GM23338 (cell line): ENCODE results near the gene RAD51B. TPM values are rescaled to one million over a fixed set of nuclear protein-coding genes. Genes with fewer than 3 reads are reported as not detected.

ENCODE experiments used
- ATAC-seq: fragments of 200-7000 bp; cut with Tn5 transposase; 3 replicates; pipeline ENCODE4 v1.9.1; 2020
- DNase-seq: peaks from one replicate; pipeline ENCODE4 v3.0.0-alpha.2; 2015; ENCODE audit warnings: low spot score
- H2AFZ ChIP-seq: fragments of 200-600 bp; sonication (generic); 2 replicates; pipeline ENCODE4 v1.8.0; 2016; ENCODE audit warnings: antibody characterized with exemption, mild to moderate bottlenecking, moderate library complexity
- H3F3A ChIP-seq: fragments of 200-600 bp; sonication (generic); replicated peaks from 2 replicates; pipeline ENCODE4 v1.8.0; 2017; ENCODE audit warnings: antibody characterized with exemption, mixed run types, low read depth
- H3K27ac ChIP-seq: fragments of 200-600 bp; sonication (generic); 2 replicates; pipeline ENCODE4 v1.6.1; 2016; ENCODE audit warnings: low read depth
- H3K27me3 ChIP-seq: fragments of 200-600 bp; sonication (generic); 2 replicates; pipeline ENCODE4 v1.8.0; 2016; ENCODE audit warnings: mild to moderate bottlenecking, mixed run types, moderate library complexity; ENCODE audit not compliant: insufficient read depth
- H3K36me3 ChIP-seq: fragments of 200-600 bp; sonication (generic); 2 replicates; pipeline ENCODE4 v1.8.0; 2016; ENCODE audit warnings: mild to moderate bottlenecking; ENCODE audit not compliant: insufficient read depth
- H3K4me1 ChIP-seq: fragments of 200-600 bp; sonication (generic); 2 replicates; pipeline ENCODE4 v1.8.0; 2016; ENCODE audit warnings: mild to moderate bottlenecking, moderate library complexity; ENCODE audit not compliant: insufficient read depth
- H3K4me2 ChIP-seq: fragments of 200-600 bp; sonication (generic); 2 replicates; pipeline ENCODE4 v1.7.1; 2017; ENCODE audit warnings: mixed run types
- H3K4me3 ChIP-seq: fragments of 200-600 bp; sonication (generic); 2 replicates; pipeline ENCODE4 v1.6.1; 2016; ENCODE audit warnings: mixed run types
- H3K79me2 ChIP-seq: fragments of 200-600 bp; sonication (generic); replicated peaks from 2 replicates; pipeline ENCODE4 v1.8.0; 2017; ENCODE audit warnings: mild to moderate bottlenecking; ENCODE audit not compliant: insufficient read depth
- H3K9me2 ChIP-seq: fragments of 200-600 bp; sonication (generic); 2 replicates; pipeline ENCODE4 v1.8.0; 2017; ENCODE audit not compliant: insufficient read depth
- H4K20me1 ChIP-seq: fragments of 200-600 bp; sonication (generic); replicated peaks from 2 replicates; pipeline ENCODE4 v1.8.0; 2017; ENCODE audit warnings: mild to moderate bottlenecking; ENCODE audit not compliant: insufficient read depth
- H3K27ac Mint-ChIP-seq: 2 replicates; pipeline ENCODE4 v1.8.0; 2020; ENCODE audit warnings: inconsistent platforms, mild to moderate bottlenecking, moderate library complexity, mixed read lengths
- H3K27me3 Mint-ChIP-seq: 3 replicates; pipeline ENCODE4 v1.8.0; 2022; ENCODE audit warnings: low read depth, mild to moderate bottlenecking, moderate library complexity, mixed read lengths, inconsistent platforms; ENCODE audit not compliant: insufficient read depth, poor library complexity
- H3K36me3 Mint-ChIP-seq: 3 replicates; pipeline ENCODE4 v1.8.0; 2021; ENCODE audit warnings: low read depth, mild to moderate bottlenecking, inconsistent platforms, moderate library complexity, mixed read lengths
- H3K4me1 Mint-ChIP-seq: 3 replicates; pipeline ENCODE4 v1.8.0; 2020; ENCODE audit warnings: mild to moderate bottlenecking, inconsistent platforms, mixed read lengths
- H3K4me3 Mint-ChIP-seq: 3 replicates; pipeline ENCODE4 v1.8.0; 2021; ENCODE audit warnings: moderate library complexity, mild to moderate bottlenecking, inconsistent platforms, mixed read lengths
- H3K9me3 Mint-ChIP-seq: 3 replicates; pipeline ENCODE4 v1.8.0; 2020; ENCODE audit warnings: moderate library complexity, mild to moderate bottlenecking, inconsistent platforms, mixed read lengths
- CREB1 ChIP-seq: fragments of 250-450 bp; sonication (Bioruptor Pico); IDR thresholded peaks from 2 replicates; pipeline ENCODE4 v1.5.0; 2020; ENCODE audit warnings: low read depth, mild to moderate bottlenecking, moderate library complexity
- CTCF ChIP-seq, 2 experiments: fragments of 200-600 bp in 1 of 2; sonication (generic) in 1 of 2; conservative IDR thresholded peaks; 2 replicates each; pipeline versions ENCODE4 v1.5.1 to v1.6.1; 2016 to 2017; ENCODE audit warnings: antibody characterized with exemption in 2 of 2, low read depth in 2 of 2, mild to moderate bottlenecking in 2 of 2, moderate library complexity in 1 of 2
- EZH2 ChIP-seq: fragments of 200-600 bp; sonication (generic); IDR thresholded peaks from one replicate; pipeline ENCODE4 v1.8.0; 2017; ENCODE audit warnings: antibody characterized with exemption, mild to moderate bottlenecking, low read depth; ENCODE audit not compliant: unreplicated experiment
- EZH2phosphoT487 ChIP-seq: fragments of 200-600 bp; sonication (generic); IDR thresholded peaks from one replicate; pipeline ENCODE4 v1.8.1; 2018; ENCODE audit warnings: antibody characterized with exemption; ENCODE audit not compliant: unreplicated experiment
- JUNB ChIP-seq: IDR thresholded peaks from one replicate; pipeline ENCODE4 v1.6.1; 2016; ENCODE audit warnings: antibody characterized with exemption; ENCODE audit not compliant: unreplicated experiment
- NANOG ChIP-seq: IDR thresholded peaks from 2 replicates; pipeline ENCODE4 v1.6.1; 2016; ENCODE audit warnings: antibody characterized with exemption, borderline replicate concordance
- ZNF114 ChIP-seq: fragments of 250-450 bp; sonication (Bioruptor Pico); IDR thresholded peaks from 2 replicates; pipeline ENCODE4 v1.5.0; 2020; ENCODE audit warnings: mild to moderate bottlenecking, moderate library complexity
- polyA plus RNA-seq: library from polyadenylated mRNA; unstranded; fragments of >200 nt; fragmentation: Nextera tagmentation; extraction: Ambion mirVana; gene quantifications from 2 replicates; pipeline ENCODE4 v1.2.1, GENCODE V29; 2016
- total RNA-seq: library from RNA; depleted of rRNA; stranded (reverse); fragments of >200 nt; shearing (Covaris generic); gene quantifications from 2 replicates; pipeline ENCODE4 v1.2.3, GENCODE V29; 2014

The RAD51B gene
- total and polyA plus RNA-seq, 2 experiments from 2014 or later: 15.7 to 29.1 TPM

GRCh38 chr14:68663385-68664076, 844.0 kb downstream of the RAD51B start:
- H3K4me2 ChIP-seq: no peak overlapping the region
- no peaks in the 10 kb centered on the region for H4K20me1 ChIP-seq
- no peaks in the 10 kb centered on the region for H3K4me1 ChIP-seq
- no peak overlapping the region for H3K4me3 ChIP-seq
- H3K27ac Mint-ChIP-seq: no peak overlapping the region
- H3K36me3 Mint-ChIP-seq: no peaks in the 10 kb centered on the region; the same call in 2 of the 3 replicates
- no peaks in the 10 kb centered on the region for H3K79me2 ChIP-seq
- 0 out of 2 replicates have a peak, but pooled peaks cover 3% of the 10 kb centered on the region for H3K9me2 ChIP-seq
- ATAC-seq: no peak
- DNase-seq: no peak
- H3K9me3 Mint-ChIP-seq: no peaks in the 10 kb centered on the region
- no peak overlapping the region for H2AFZ ChIP-seq
- H3K36me3 ChIP-seq: no peaks in the 10 kb centered on the region
- no peak overlapping the region for H3K4me3 Mint-ChIP-seq
- peaks cover 15% of the 10 kb centered on the region for H3K4me1 Mint-ChIP-seq
- H3K27ac ChIP-seq: no peak overlapping the region
- peaks cover 6% of the 10 kb centered on the region for H3K27me3 Mint-ChIP-seq
- no peaks in the 10 kb centered on the region for H3F3A ChIP-seq
- no peaks in the 10 kb centered on the region for H3K27me3 ChIP-seq
- TF ChIP-seq EZH2 (no peak), JUNB (no peak), EZH2phosphoT487 (no peak), NANOG (no peak), CREB1 (CRISPR knock-in tag) (no peak), ZNF114 (CRISPR knock-in tag) (no peak), CTCF (conservative IDR thresholded peaks at IDR 0.05; ENCODE audit: low read depth in 2 of 2) (no peak)

- ATAC-seq: peak; percentile 41; the same call in 2 of the 3 replicates
- Histone ChIP-seq H3K27ac (no peak overlapping the region), H3K9me2 (0 out of 2 replicates have a peak, but pooled peaks cover 3% of the 10 kb centered on the region), H3K36me3 (no peaks in the 10 kb centered on the region), H3K4me3 (no peak overlapping the region), H4K20me1 (no peaks in the 10 kb centered on the region), H3K79me2 (no peaks in the 10 kb centered on the region), H2AFZ (peak overlapping the region; percentile 45; the same call in 1 of the 2 replicates), H3F3A (no peaks in the 10 kb centered on the region), H3K4me2 (no peak overlapping the region), H3K4me1 (no peaks in the 10 kb centered on the region), H3K27me3 (no peaks in the 10 kb centered on the region)
- Mint-ChIP-seq H3K4me1 (peaks cover 13% of the 10 kb centered on the region), H3K27me3 (peaks cover 6% of the 10 kb centered on the region), H3K9me3 (no peaks in the 10 kb centered on the region), H3K4me3 (no peak overlapping the region), H3K27ac (peak overlapping the region; percentile 36; the same call in 1 of the 2 replicates), H3K36me3 (no peaks in the 10 kb centered on the region)
- DNase-seq: no peak
- TF ChIP-seq CTCF (conservative IDR thresholded peaks at IDR 0.05; ENCODE audit: low read depth in 2 of 2) (peak; percentile 7 to 38; a peak in 2 of 4 replicates), JUNB (no peak)
Measured at GRCh38 chr14:68664225-68664681, 844.7 kb downstream of the RAD51B start.
